HCT116 (cell line): Measurements from ENCODE around the gene TOMM22.

Experiments used
- CEBPB ChIP-seq: IDR thresholded peaks from 2 replicates; pipeline ENCODE4 v1.6.1; 2012; ENCODE audit warnings: low read depth
- CTCF ChIP-seq, 3 experiments: fragments of 200-600 bp in 1 of 3; sonication (generic) in 1 of 3; IDR thresholded peaks in 2 of 3; conservative IDR thresholded peaks in 1 of 3; 2 replicates each; pipeline ENCODE4 v1.5.1; 2012 to 2017; ENCODE audit warnings: low read depth in 2 of 3, low read length in 2 of 3, antibody characterized with exemption in 1 of 3, borderline replicate concordance in 1 of 3, control low read depth in 1 of 3, mild to moderate bottlenecking in 1 of 3, mixed read lengths in 1 of 3, mixed run types in 1 of 3, moderate library complexity in 1 of 3; ENCODE audit not compliant: insufficient read depth in 1 of 3
- EZH2 ChIP-seq: fragments of 200-600 bp; sonication (generic); IDR thresholded peaks from 2 replicates; pipeline ENCODE4 v1.6.1; 2017; ENCODE audit warnings: antibody characterized with exemption, mixed run types
- EZH2phosphoT487 ChIP-seq: fragments of 200-600 bp; IDR thresholded peaks from 2 replicates; pipeline ENCODE4 v1.6.1; 2018; ENCODE audit warnings: antibody characterized with exemption, borderline replicate concordance
- MAX ChIP-seq: IDR thresholded peaks from 2 replicates; pipeline ENCODE4 v1.6.1; 2012
- POLR2A ChIP-seq: IDR thresholded peaks from 2 replicates; pipeline ENCODE4 v1.7.0; 2011; ENCODE audit warnings: borderline replicate concordance; ENCODE audit not compliant: insufficient read depth, insufficient read length; ENCODE audit errors: extremely low read depth
- POLR2AphosphoS5 ChIP-seq: IDR thresholded peaks from 2 replicates; pipeline ENCODE4 v1.6.1; 2011; ENCODE audit warnings: mild to moderate bottlenecking, low read depth, low read length, moderate library complexity
- RAD21 ChIP-seq: IDR thresholded peaks from 2 replicates; pipeline ENCODE4 v1.6.1; 2012; ENCODE audit warnings: low read depth, mild to moderate bottlenecking
- SP1 ChIP-seq: IDR thresholded peaks from 2 replicates; pipeline ENCODE4 v1.6.1; 2012; ENCODE audit warnings: low read depth

- TF ChIP-seq SP1 = peak; percentile 75
- TF ChIP-seq CTCF (IDR thresholded peaks at IDR 0.05 in 2 of 3, conservative IDR thresholded peaks at IDR 0.05 in 1 of 3; ENCODE audit: borderline replicate concordance in 1 of 3, insufficient read depth in 1 of 3, low read depth in 2 of 3, low read length in 2 of 3) = peak; percentile 58 to 72 (median 64); a peak in 5 of 6 replicates
- TF ChIP-seq POLR2AphosphoS5 = peak; percentile 84
- no peak for TF ChIP-seq EZH2
- peak; percentile 60 for TF ChIP-seq RAD21
- TF ChIP-seq CEBPB = no peak
- peak; percentile 77 for TF ChIP-seq POLR2A
- TF ChIP-seq EZH2phosphoT487 = no peak
- peak; percentile 84 for TF ChIP-seq MAX
Observed at GRCh38 chr22:38681582-38682335, at the start of gene TOMM22.
